ENCODE measurements around the gene TMCC2. TPM values are rescaled to one million over a fixed set of nuclear protein-coding genes. Genes with fewer than 3 reads are reported as not detected.

TMCC2 gene
- polyA plus RNA-seq, 3 donors, result 5.1 to 8.0 (median 6.3) TPM

- DNase-seq (ENCODE audit: low read depth in 3 of 3, low spot score in 2 of 3), result peak; percentile 71 to 81 (median 72)
Measured at GRCh38 chr1:205298191-205298994, 70.6 kb downstream of the TMCC2 start.

GRCh38 chr1:205300149-205300548 lies 72.4 kb downstream of the TMCC2 start:
- DNase-seq (ENCODE audit: low read depth in 3 of 3, low spot score in 2 of 3), result no peak

DNA sequence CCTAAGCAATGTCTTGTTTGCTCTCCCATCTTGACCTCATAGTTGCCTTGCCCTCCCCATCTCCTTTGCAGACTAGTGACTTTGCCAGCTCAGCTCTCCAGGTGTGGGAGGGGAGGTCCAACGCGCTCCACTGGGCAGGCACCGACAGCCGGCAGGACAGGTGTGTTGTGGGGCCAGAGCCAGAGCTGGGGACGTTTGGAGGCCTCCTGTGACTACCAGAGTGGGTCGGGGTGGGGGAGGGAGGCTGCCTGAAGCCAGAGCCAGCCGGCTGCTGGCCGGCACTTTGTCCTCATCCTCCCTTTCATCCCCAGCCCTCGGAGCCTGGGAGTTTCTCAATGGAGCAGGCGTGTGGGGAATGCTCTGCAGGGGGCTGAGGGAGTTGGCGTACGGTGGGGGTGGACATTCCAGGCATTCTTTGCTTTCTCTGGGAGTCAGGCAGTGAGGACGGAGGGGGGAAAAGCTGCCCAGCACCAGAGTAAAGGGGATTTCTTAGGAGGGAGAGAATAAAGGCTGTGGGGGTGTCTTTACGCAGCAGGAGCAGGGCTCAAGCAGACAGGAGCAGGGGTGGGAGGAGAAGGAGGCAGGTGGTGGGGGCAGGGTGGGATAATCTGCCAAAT lies 73.6 kb downstream of the TMCC2 start:
- DNase-seq (ENCODE audit: low read depth in 3 of 3, low spot score in 2 of 3), result peak; percentile 76 to 88 (median 79)

DNA sequence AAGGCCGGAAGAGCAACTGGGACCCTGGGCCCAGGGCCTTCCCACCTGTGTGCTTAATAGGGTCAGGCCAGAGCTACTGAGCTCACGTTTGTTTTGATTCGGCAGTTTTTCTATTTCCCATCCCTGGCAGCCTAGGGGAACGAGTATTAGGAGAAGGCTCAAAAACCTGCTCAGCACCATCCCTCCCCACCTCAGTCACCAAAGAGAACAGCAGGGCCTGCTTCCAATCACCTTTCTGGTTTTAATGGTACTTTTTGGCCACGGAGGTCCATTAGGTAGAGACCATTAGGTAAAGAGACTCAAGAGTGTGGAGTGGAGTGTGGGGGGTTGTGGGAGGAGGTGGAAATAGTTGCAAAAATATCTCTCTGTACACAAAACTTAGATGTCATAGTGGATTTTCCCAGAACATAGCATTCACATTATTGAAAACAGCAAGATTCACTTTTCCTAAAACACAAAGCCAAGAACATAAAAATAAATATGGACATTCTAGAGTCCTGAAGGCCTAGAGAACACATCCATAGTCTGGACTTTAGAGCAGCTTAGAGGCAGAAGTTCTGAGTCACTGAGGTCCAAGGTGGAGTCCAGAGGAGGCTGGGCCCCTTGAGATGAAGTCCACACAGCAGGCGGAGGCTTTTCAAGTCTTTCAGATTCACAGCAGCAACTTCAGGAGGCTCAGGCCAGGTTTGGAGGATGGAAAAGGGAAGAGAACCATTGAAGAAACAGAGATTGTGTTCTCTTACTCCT lies 74.3 kb downstream of the TMCC2 start:
- no peak for DNase-seq (ENCODE audit: low read depth in 3 of 3, low spot score in 2 of 3)

- no peak for DNase-seq (ENCODE audit: low read depth in 3 of 3, low spot score in 2 of 3)
Measured at GRCh38 chr1:205303247-205303888, 75.6 kb downstream of the TMCC2 start.

- no peak for DNase-seq (ENCODE audit: low read depth in 3 of 3, low spot score in 2 of 3)
Measured at GRCh38 chr1:205304046-205304694, 76.4 kb downstream of the TMCC2 start.

DNA sequence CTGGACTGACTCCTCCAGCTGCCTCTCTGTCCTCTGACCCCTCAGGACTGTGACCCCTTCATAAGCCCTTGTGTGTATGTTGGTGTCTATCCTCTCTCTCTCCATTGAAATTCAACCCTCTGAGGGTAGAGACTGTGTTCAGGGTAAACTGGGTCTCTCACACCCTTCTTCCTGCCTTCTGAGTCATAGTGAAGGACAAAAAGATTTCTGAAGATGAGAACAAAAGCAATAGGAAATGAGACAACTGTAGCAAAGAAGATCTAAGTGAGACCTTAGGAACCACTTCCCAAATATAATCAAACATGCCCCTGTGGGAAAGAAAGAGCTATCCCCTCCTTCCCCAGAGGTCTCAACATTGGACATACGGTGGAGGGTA lies 76.9 kb downstream of the TMCC2 start:
- DNase-seq (ENCODE audit: low read depth in 3 of 3, low spot score in 2 of 3), result no peak

GRCh38 chr1:205306929-205307566 lies 79.3 kb downstream of the TMCC2 start:
- no peak for DNase-seq (ENCODE audit: low read depth in 3 of 3, low spot score in 2 of 3)

DNA sequence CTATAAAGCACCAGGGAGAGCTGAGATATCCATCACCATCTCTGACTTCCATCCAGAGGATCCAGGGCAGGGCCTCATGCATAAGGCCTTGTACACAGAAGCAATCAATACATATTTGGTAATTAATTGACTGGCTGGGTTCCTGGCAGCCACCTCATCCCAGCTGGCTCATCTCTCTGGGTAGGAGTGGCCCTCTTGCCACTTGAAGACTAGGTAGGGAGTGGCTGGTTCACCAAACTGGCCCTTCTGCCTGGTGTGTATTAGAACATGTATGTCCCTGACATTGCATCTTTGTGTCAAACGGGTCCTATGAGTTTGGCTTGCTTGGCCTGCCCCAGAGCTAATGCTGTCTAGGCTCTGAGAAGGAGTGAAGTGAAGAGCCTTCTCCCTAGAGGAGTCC lies 82.0 kb downstream of the TMCC2 start:
- DNase-seq (ENCODE audit: low read depth in 3 of 3, low spot score in 2 of 3), result no peak

- no peak for DNase-seq (ENCODE audit: low read depth in 3 of 3, low spot score in 2 of 3)
Measured at GRCh38 chr1:205310976-205311704, 83.4 kb downstream of the TMCC2 start.

DNA sequence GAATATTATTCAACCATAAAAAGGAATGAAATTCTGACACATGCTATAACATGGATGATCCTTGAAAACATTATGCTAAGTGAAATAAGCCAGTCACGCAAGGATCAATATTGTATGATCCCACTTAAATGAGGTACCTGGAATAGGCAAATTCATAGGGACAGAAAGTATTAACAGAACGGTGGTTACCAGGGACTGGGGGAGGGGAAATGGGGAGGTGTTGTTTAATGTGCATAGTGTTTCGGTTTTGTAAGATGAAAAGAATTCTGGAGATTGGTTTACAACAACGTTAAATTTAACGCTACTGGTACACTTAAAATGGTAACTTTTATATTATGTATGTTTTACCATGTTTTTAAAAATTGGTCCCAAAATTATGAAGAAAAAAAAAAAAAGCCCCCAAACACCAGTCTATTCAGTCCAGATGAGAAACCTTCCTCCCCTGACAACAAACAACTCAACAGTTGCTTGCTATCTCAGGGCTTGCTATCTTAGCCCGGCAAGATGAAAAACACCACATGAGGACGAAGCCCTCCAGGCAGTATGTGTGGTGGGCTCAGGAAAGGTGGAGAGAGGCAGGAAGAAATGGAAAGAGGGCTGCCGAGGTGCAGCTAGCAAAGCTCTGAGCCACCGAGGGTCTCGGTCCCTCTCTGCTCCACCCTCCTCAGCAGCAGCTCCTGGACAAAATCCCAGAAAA lies 85.3 kb downstream of the TMCC2 start:
- no peak for DNase-seq (ENCODE audit: low read depth in 3 of 3, low spot score in 2 of 3)

DNA sequence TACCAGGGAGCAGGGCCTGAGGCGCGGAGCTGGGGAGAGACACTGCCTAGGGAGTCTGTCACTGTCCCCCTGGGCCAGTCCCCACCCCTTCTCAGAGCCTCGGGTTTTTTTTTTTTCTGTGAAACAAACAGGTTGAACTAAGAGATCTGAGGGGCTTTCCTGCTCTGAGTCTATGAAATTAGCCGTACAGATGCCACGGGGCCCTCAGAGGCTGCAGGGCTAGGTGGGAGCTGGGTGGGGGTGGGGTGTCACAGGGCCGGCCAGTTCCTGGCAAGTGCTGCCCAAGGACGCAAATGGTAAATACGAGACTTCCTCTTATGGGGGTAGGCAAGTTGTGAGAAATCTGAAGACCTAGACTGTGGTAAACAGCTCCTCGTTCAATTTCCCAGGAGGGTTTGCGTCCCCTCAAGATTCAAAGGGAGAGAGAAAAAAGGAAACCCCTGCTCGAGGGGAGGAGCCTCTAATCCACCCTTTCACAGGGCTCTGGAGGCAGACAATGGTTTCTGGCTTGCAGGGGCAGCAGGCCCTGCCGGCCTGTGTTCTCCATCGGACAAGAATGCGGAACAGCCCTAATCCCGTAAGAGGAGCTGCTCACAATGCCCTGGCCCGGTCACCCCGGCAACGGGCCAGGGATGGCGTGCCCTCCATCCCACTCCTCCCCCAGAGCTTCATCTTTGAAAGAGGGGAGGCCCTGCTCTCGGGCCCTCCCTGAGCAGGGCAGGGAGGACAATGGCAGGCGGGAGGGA lies 86.0 kb downstream of the TMCC2 start:
- no peak for DNase-seq (ENCODE audit: low read depth in 3 of 3, low spot score in 2 of 3)

DNA sequence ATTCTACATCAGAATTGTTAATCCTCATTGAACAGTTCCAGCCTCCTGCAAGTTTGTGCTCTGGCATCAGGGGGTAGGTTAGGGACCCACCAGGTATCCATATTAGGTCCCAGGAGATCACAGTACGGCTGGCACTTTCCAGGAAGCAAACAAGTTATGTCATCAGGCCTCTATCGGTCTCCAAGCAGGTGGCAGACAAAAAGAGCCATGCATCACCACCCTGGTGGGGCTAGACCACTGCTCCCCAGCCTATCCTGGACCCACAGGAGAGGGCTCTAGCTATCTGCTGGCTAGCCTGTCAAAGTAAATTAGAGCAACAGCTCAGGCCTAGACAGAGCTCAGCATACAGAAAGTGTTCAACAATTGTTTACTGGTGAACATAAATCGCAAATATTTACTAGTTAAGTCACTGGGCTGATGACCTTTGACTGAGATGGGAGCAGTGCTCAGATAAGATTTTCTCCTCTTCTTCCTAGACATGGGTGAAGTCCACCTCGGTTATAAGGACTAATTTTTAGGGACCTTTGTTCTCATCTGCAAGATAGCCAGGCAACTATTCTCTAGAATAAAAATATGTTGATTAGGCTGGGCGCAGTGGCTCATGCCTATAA lies 87.4 kb downstream of the TMCC2 start:
- DNase-seq (ENCODE audit: low read depth in 3 of 3, low spot score in 2 of 3), result no peak

DNA sequence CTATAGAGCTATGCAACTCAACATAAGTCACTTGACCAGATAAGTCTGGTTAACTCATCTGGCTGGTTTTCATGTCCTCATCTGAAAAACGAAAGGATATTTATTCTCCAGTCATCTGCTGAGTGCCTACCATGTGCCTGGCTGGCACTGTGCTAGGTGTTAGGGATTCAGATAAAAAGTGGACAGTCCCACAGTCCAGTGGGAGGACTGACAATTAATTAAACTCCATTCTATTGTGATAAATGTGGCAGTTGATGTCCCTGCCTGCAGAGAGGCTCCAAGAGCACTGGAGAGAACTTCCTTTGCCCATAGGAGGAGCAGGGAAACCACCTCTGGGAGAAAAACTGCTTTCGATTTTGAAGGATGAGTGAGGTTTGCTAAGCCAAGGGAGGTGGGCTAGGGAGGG lies 88.4 kb downstream of the TMCC2 start:
- DNase-seq (ENCODE audit: low read depth in 3 of 3, low spot score in 2 of 3), result no peak

DNA sequence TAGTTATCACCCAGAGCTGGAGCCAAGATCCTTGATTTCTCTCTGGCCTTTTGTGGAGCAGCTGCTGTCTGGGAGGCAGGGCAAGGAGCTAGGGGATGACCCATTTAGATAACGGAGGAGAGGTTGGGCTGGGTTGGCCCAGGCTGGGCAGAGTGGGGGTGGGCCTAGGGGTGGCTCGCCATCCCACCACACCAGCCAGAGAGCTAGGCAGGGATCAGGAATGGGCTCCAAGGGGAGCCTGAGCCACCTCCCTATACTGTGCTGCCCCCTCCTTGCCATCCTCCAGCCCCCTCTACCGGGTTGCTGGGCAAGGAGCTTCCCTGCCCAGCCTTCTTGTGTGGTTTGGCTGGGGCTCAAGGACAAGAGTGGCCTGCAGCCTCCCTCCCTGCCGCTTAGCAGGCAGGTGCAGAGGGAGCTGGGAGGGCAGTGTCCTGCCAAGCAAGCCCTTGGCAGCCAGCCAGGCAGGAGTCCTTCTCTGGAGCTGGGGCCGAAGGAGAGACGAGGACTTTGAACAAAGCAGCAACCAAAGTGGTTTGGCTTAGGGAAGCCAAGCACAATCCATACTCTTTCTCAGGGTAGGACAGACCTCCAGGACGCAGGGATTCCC lies 89.7 kb downstream of the TMCC2 start:
- no peak for DNase-seq (ENCODE audit: low read depth in 3 of 3, low spot score in 2 of 3)

GRCh38 chr1:205318231-205318991 lies 90.7 kb downstream of the TMCC2 start:
- DNase-seq (ENCODE audit: low read depth in 3 of 3, low spot score in 2 of 3), result no peak

Measured in right renal cortex interstitium (tissue), 3 donors.